ENCODE data around the gene SAMSN1.

Gene SAMSN1

GRCh38 chr21:14486869-14487268 is 59.2 kb downstream of the SAMSN1 start:
- DNase-seq (ENCODE audit: low read depth in 2 of 3, low spot score in 1 of 3), result no peak

- DNase-seq (ENCODE audit: low read depth in 2 of 3, low spot score in 1 of 3), result no peak
Observed at GRCh38 chr21:14484188-14485009, 61.7 kb downstream of the SAMSN1 start.

- DNase-seq (ENCODE audit: low read depth in 2 of 3, low spot score in 1 of 3), result no peak
Observed at GRCh38 chr21:14483296-14483695, 62.8 kb downstream of the SAMSN1 start.

- DNase-seq (ENCODE audit: low read depth in 2 of 3, low spot score in 1 of 3), result peak in 1 of 3 donors; percentile 14
Observed at GRCh38 chr21:14482165-14482564, 64.0 kb downstream of the SAMSN1 start.

GRCh38 chr21:14480411-14481031 is 65.6 kb downstream of the SAMSN1 start:
- no peak for DNase-seq (ENCODE audit: low read depth in 2 of 3, low spot score in 1 of 3)

- DNase-seq (ENCODE audit: low read depth in 2 of 3, low spot score in 1 of 3), result no peak
Observed at GRCh38 chr21:14479241-14479786, 66.8 kb downstream of the SAMSN1 start.

GRCh38 chr21:14477841-14478240 is 68.3 kb downstream of the SAMSN1 start:
- no peak for DNase-seq (ENCODE audit: low read depth in 2 of 3, low spot score in 1 of 3)

GRCh38 chr21:14477133-14477532 is 69.0 kb downstream of the SAMSN1 start:
- no peak for DNase-seq (ENCODE audit: low read depth in 2 of 3, low spot score in 1 of 3)

- DNase-seq (ENCODE audit: low read depth in 2 of 3, low spot score in 1 of 3), result no peak
Observed at GRCh38 chr21:14474995-14475394, 71.1 kb downstream of the SAMSN1 start.

GRCh38 chr21:14469641-14470040 is 76.5 kb downstream of the SAMSN1 start:
- DNase-seq (ENCODE audit: low read depth in 2 of 3, low spot score in 1 of 3), result no peak

GRCh38 chr21:14466715-14467114 is 79.4 kb downstream of the SAMSN1 start:
- DNase-seq (ENCODE audit: low read depth in 2 of 3, low spot score in 1 of 3), result no peak

GRCh38 chr21:14457762-14458161 is 88.4 kb downstream of the SAMSN1 start:
- no peak for DNase-seq (ENCODE audit: low read depth in 2 of 3, low spot score in 1 of 3)

GRCh38 chr21:14456911-14457310 is 89.2 kb downstream of the SAMSN1 start:
- no peak for DNase-seq (ENCODE audit: low read depth in 2 of 3, low spot score in 1 of 3)

GRCh38 chr21:14454016-14455009 is 91.8 kb downstream of the SAMSN1 start:
- DNase-seq (ENCODE audit: low read depth in 2 of 3, low spot score in 1 of 3), result no peak

GRCh38 chr21:14453339-14454015 is 92.6 kb downstream of the SAMSN1 start:
- peak; percentile 0 to 30 (median 16) for DNase-seq (ENCODE audit: low read depth in 2 of 3, low spot score in 1 of 3)

- DNase-seq (ENCODE audit: low read depth in 2 of 3, low spot score in 1 of 3), result no peak
Observed at GRCh38 chr21:14452727-14453241, 93.3 kb downstream of the SAMSN1 start.

- DNase-seq (ENCODE audit: low read depth in 2 of 3, low spot score in 1 of 3), result peak in 1 of 3 donors; percentile 12
Observed at GRCh38 chr21:14452031-14452726, 93.9 kb downstream of the SAMSN1 start.

- no peak for DNase-seq (ENCODE audit: low read depth in 2 of 3, low spot score in 1 of 3)
Observed at GRCh38 chr21:14451546-14451945, 94.6 kb downstream of the SAMSN1 start.

GRCh38 chr21:14448784-14449183 is 97.3 kb downstream of the SAMSN1 start:
- no peak for DNase-seq (ENCODE audit: low read depth in 2 of 3, low spot score in 1 of 3)

GRCh38 chr21:14438211-14438610 is 107.9 kb downstream of the SAMSN1 start:
- DNase-seq (ENCODE audit: low read depth in 2 of 3, low spot score in 1 of 3), result no peak

Measured in stimulated activated CD4-positive, alpha-beta T cell treated with anti-CD3 and anti-CD28 coated beads, Interleukin-12 subunit alpha, Interleukin-12 subunit beta, amount 100 ng/mL, for 48 hours (primary cell).